A549 (cell line): ENCODE measurements around the gene DOCK1.

ENCODE experiments used
- CBX2 ChIP-seq: fragments of 200-600 bp; sonication (generic); IDR thresholded peaks from 2 replicates; pipeline ENCODE4 v1.6.1; 2016; ENCODE audit warnings: low read depth, mild to moderate bottlenecking, borderline replicate concordance
- CHD4 ChIP-seq: fragments of 200-600 bp; sonication (generic); IDR thresholded peaks from 2 replicates; pipeline ENCODE4 v1.6.1; 2016; ENCODE audit warnings: antibody characterized with exemption, mild to moderate bottlenecking, borderline replicate concordance
- EHMT2 ChIP-seq: fragments of 200-600 bp; sonication (generic); IDR thresholded peaks from 2 replicates; pipeline ENCODE4 v1.6.1; 2016; ENCODE audit warnings: antibody characterized with exemption, low read depth, mild to moderate bottlenecking, moderate library complexity
- GATA3 ChIP-seq: IDR thresholded peaks from 2 replicates; pipeline ENCODE4 v1.6.1; 2012; ENCODE audit warnings: borderline replicate concordance
- MYC ChIP-seq: IDR thresholded peaks from 2 replicates; pipeline ENCODE4 v1.6.1; 2012; ENCODE audit warnings: mild to moderate bottlenecking, inconsistent platforms, low read length, improper control_type of control experiment, borderline replicate concordance
- NPAS2 ChIP-seq: fragments of 250-450 bp; sonication (Bioruptor Pico); IDR thresholded peaks from 2 replicates; pipeline ENCODE4 v1.8.0; 2022; ENCODE audit warnings: mild to moderate bottlenecking, moderate library complexity, borderline replicate concordance
- SMC3 ChIP-seq: fragments of >200 bp; sonication (Bioruptor Twin); formaldehyde crosslinking; IDR thresholded peaks from 3 replicates; pipeline ENCODE4 v1.6.1; 2018; ENCODE audit warnings: inconsistent platforms
- TF ChIP-seq, protein P1 (sequence below): fragments of >200 bp; sonication (Bioruptor Twin); formaldehyde crosslinking; IDR thresholded peaks from 3 replicates; pipeline ENCODE4 v1.5.1; 2016
- TF ChIP-seq, protein P2 (sequence below): fragments of 200-600 bp; sonication (generic); IDR thresholded peaks from 2 replicates; pipeline ENCODE4 v1.6.1; 2016; ENCODE audit warnings: antibody characterized with exemption, mild to moderate bottlenecking, moderate library complexity

DNA sequence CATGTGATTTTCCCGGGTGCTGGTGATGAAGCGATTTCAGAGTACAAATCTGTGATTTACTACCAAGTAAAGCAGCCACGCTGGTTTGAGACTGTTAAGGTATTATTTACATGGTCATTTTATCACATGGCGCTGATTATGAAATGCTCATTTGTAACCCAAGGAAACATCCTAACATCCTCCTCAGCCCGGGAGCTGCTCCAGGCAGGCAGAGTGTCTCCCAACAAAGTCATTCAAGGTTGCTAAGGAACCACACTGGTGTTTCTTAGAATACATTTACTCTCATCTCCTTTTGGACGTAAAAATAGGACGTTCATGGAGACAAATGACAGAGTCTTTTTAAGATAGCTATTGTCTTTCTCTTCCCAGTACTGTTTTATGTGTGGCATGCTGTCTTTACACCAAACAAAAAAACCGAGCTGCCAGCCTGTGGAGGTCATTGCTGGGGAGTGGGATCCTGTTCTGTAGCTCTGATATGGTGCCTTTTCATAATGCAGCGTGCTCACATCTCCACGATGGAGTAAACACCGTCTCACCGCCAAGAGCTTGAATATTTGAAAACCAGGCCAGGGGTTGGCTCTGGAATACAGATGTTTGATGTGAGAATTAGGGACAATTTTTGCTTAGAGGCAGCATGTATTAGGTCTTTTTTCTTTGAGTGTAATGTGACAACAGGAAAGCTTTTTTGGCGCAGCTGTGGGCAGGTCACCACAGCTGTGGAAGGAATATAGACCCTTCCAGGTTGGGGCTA lies 119.6 kb downstream of the DOCK1 start:
- TF ChIP-seq NPAS2 (no peak), EHMT2 (no peak), CHD4 (no peak), MYC (no peak), CBX2 (no peak), SMC3 (no peak), GATA3 (no peak)
- TF ChIP-seq, protein P1, sequence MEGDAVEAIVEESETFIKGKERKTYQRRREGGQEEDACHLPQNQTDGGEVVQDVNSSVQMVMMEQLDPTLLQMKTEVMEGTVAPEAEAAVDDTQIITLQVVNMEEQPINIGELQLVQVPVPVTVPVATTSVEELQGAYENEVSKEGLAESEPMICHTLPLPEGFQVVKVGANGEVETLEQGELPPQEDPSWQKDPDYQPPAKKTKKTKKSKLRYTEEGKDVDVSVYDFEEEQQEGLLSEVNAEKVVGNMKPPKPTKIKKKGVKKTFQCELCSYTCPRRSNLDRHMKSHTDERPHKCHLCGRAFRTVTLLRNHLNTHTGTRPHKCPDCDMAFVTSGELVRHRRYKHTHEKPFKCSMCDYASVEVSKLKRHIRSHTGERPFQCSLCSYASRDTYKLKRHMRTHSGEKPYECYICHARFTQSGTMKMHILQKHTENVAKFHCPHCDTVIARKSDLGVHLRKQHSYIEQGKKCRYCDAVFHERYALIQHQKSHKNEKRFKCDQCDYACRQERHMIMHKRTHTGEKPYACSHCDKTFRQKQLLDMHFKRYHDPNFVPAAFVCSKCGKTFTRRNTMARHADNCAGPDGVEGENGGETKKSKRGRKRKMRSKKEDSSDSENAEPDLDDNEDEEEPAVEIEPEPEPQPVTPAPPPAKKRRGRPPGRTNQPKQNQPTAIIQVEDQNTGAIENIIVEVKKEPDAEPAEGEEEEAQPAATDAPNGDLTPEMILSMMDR, result no peak
- TF ChIP-seq, protein P2, sequence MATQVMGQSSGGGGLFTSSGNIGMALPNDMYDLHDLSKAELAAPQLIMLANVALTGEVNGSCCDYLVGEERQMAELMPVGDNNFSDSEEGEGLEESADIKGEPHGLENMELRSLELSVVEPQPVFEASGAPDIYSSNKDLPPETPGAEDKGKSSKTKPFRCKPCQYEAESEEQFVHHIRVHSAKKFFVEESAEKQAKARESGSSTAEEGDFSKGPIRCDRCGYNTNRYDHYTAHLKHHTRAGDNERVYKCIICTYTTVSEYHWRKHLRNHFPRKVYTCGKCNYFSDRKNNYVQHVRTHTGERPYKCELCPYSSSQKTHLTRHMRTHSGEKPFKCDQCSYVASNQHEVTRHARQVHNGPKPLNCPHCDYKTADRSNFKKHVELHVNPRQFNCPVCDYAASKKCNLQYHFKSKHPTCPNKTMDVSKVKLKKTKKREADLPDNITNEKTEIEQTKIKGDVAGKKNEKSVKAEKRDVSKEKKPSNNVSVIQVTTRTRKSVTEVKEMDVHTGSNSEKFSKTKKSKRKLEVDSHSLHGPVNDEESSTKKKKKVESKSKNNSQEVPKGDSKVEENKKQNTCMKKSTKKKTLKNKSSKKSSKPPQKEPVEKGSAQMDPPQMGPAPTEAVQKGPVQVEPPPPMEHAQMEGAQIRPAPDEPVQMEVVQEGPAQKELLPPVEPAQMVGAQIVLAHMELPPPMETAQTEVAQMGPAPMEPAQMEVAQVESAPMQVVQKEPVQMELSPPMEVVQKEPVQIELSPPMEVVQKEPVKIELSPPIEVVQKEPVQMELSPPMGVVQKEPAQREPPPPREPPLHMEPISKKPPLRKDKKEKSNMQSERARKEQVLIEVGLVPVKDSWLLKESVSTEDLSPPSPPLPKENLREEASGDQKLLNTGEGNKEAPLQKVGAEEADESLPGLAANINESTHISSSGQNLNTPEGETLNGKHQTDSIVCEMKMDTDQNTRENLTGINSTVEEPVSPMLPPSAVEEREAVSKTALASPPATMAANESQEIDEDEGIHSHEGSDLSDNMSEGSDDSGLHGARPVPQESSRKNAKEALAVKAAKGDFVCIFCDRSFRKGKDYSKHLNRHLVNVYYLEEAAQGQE, result no peak
